DOHH2 (cell line): ENCODE data around the gene CADPS.

Experiments used
- H3F3A ChIP-seq: fragments of 200-600 bp; sonication (generic), shearing (Covaris generic); 2 replicates; pipeline ENCODE4 v1.6.0; 2016; ENCODE audit warnings: antibody characterized with exemption, mild to moderate bottlenecking; ENCODE audit not compliant: control insufficient read depth, insufficient read depth
- H3K27ac ChIP-seq: fragments of 200-600 bp; sonication (generic); 2 replicates; pipeline ENCODE4 v1.5.1; 2014; ENCODE audit warnings: low read depth, mild to moderate bottlenecking, low read length, moderate library complexity
- H3K27me3 ChIP-seq: fragments of 200-600 bp; sonication (generic); 2 replicates; pipeline ENCODE4 v1.6.1; 2014; ENCODE audit warnings: mild to moderate bottlenecking, low read length, mixed read lengths; ENCODE audit not compliant: control insufficient read depth
- H3K36me3 ChIP-seq: fragments of 200-600 bp; sonication (generic); 2 replicates; pipeline ENCODE4 v1.6.1; 2014; ENCODE audit warnings: mild to moderate bottlenecking, low read length, moderate library complexity, mixed read lengths; ENCODE audit not compliant: control insufficient read depth
- H3K4me1 ChIP-seq: fragments of 200-600 bp; sonication (generic); 2 replicates; pipeline ENCODE4 v1.6.1; 2014; ENCODE audit warnings: mild to moderate bottlenecking, low read length, mixed read lengths; ENCODE audit not compliant: control insufficient read depth
- H3K4me2 ChIP-seq: fragments of 200-600 bp; sonication (generic); 2 replicates; pipeline ENCODE4 v1.6.0; 2014; ENCODE audit warnings: mild to moderate bottlenecking, low read length, moderate library complexity
- H3K4me3 ChIP-seq: fragments of 200-600 bp; sonication (generic); 2 replicates; pipeline ENCODE4 v1.5.1; 2014; ENCODE audit warnings: mild to moderate bottlenecking, low read length, mixed read lengths
- H3K79me2 ChIP-seq: fragments of 200-600 bp; sonication (generic); 2 replicates; pipeline ENCODE4 v1.6.1; 2014; ENCODE audit warnings: mild to moderate bottlenecking, low read length, mixed read lengths; ENCODE audit not compliant: control insufficient read depth
- H3K9me2 ChIP-seq: fragments of 200-600 bp; sonication (generic); replicated peaks from 2 replicates; pipeline ENCODE4 v1.6.1; 2014; ENCODE audit warnings: mild to moderate bottlenecking, low read length, mixed read lengths; ENCODE audit not compliant: control insufficient read depth
- H3K9me3 ChIP-seq: fragments of 200-600 bp; sonication (generic); 2 replicates; pipeline ENCODE4 v1.6.1; 2014; ENCODE audit warnings: antibody characterized with exemption, low read length, mixed read lengths; ENCODE audit not compliant: control insufficient read depth, insufficient read depth
- H4K20me1 ChIP-seq: fragments of 200-600 bp; sonication (generic); 2 replicates; pipeline ENCODE4 v1.6.0; 2014; ENCODE audit warnings: low read depth, mild to moderate bottlenecking, antibody characterized with exemption, low read length, moderate library complexity; ENCODE audit not compliant: control insufficient read depth, insufficient read depth
- CTCF ChIP-seq: fragments of 200-600 bp; sonication (generic); IDR thresholded peaks from one replicate; pipeline ENCODE4 v1.5.1; 2014; ENCODE audit warnings: antibody characterized with exemption, mild to moderate bottlenecking, low read depth, low read length; ENCODE audit not compliant: poor library complexity, severe bottlenecking
- EZH2phosphoT487 ChIP-seq: fragments of 200-600 bp; sonication (generic); IDR thresholded peaks from 2 replicates; pipeline ENCODE4 v1.6.1; 2017; ENCODE audit warnings: borderline replicate concordance, mild to moderate bottlenecking, antibody characterized with exemption, low read length, moderate library complexity, mixed read lengths

CADPS gene

GRCh38 chr3:62406945-62407344 lies 468.3 kb downstream of the CADPS start:
- H3K4me1 ChIP-seq, result no peaks in the 10 kb centered on the region
- no peaks in the 10 kb centered on the region for H4K20me1 ChIP-seq
- H3K4me2 ChIP-seq, result no peak overlapping the region
- H3K36me3 ChIP-seq, result no peaks in the 10 kb centered on the region
- no peak overlapping the region for H3K27ac ChIP-seq
- H3K4me3 ChIP-seq, result no peak overlapping the region
- H3K79me2 ChIP-seq, result no peaks in the 10 kb centered on the region
- H3K27me3 ChIP-seq, result no peaks in the 10 kb centered on the region
- TF ChIP-seq CTCF, result no peak
- TF ChIP-seq EZH2phosphoT487, result no peak
- H3F3A ChIP-seq, result no peaks in the 10 kb centered on the region
- H3K9me2 ChIP-seq, result no peaks in the 10 kb centered on the region
- H3K9me3 ChIP-seq, result no peaks in the 10 kb centered on the region

- Histone ChIP-seq H3K79me2 (no peaks in the 10 kb centered on the region), H3K27me3 (no peaks in the 10 kb centered on the region)
- no peak for TF ChIP-seq CTCF
- TF ChIP-seq EZH2phosphoT487, result no peak
Observed at GRCh38 chr3:62405566-62405965, 469.6 kb downstream of the CADPS start.

GRCh38 chr3:62405135-62405534 lies 470.1 kb downstream of the CADPS start:
- Histone ChIP-seq H3K4me3 (no peak overlapping the region), H3K9me2 (no peaks in the 10 kb centered on the region), H3K27me3 (no peaks in the 10 kb centered on the region), H3K9me3 (no peaks in the 10 kb centered on the region), H3K79me2 (no peaks in the 10 kb centered on the region), H3K4me2 (no peak overlapping the region), H3F3A (no peaks in the 10 kb centered on the region), H3K36me3 (no peaks in the 10 kb centered on the region), H4K20me1 (no peaks in the 10 kb centered on the region), H3K27ac (no peak overlapping the region), H3K4me1 (no peaks in the 10 kb centered on the region)
- TF ChIP-seq EZH2phosphoT487 (no peak), CTCF (no peak)

More at GRCh38 chr3:62405566-62405965, 469.6 kb downstream of the CADPS start:
- H3K36me3 ChIP-seq, result no peaks in the 10 kb centered on the region
- no peaks in the 10 kb centered on the region for H3K9me3 ChIP-seq
- no peaks in the 10 kb centered on the region for H3F3A ChIP-seq
- H3K4me1 ChIP-seq, result no peaks in the 10 kb centered on the region
- H3K4me2 ChIP-seq, result no peak overlapping the region
- no peaks in the 10 kb centered on the region for H4K20me1 ChIP-seq
- H3K9me2 ChIP-seq, result no peaks in the 10 kb centered on the region
- H3K4me3 ChIP-seq, result no peak overlapping the region
- H3K27ac ChIP-seq, result no peak overlapping the region

DNA sequence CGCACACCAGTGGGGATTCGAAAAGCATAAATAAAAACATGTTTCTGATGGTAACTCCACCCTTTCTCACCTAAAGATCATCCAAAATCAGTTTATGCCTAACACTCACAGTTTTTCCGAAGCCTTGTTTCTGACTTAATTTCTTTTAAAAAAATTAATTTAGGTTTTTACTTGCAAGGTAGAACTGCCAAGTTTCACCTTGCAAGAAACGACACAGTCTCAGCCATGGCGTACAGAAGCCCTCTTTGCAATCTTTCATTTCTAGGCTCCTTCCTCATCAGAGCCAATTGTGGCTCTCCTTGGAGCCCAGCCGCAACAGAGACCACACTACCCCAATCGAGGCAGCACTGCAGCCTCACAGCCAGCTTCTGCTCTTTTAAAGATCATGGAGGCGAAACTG lies 470.9 kb downstream of the CADPS start:
- Histone ChIP-seq H3K9me2 (no peaks in the 10 kb centered on the region), H4K20me1 (no peaks in the 10 kb centered on the region), H3K36me3 (no peaks in the 10 kb centered on the region)

More for the DNA sequence above, 470.9 kb downstream of the CADPS start:
- Histone ChIP-seq H3K79me2 (no peaks in the 10 kb centered on the region), H3K4me3 (no peak overlapping the region), H3K9me3 (no peaks in the 10 kb centered on the region), H3K27ac (no peak overlapping the region), H3K27me3 (no peaks in the 10 kb centered on the region), H3F3A (no peaks in the 10 kb centered on the region), H3K4me1 (no peaks in the 10 kb centered on the region), H3K4me2 (no peak overlapping the region)
- TF ChIP-seq CTCF, result no peak
- TF ChIP-seq EZH2phosphoT487, result no peak
